ENCODE measurements around the gene FAM83C.
A peak's percentile ranks its signal among the peaks of the same experiment; 100 is the strongest.

The FAM83C gene

DNA sequence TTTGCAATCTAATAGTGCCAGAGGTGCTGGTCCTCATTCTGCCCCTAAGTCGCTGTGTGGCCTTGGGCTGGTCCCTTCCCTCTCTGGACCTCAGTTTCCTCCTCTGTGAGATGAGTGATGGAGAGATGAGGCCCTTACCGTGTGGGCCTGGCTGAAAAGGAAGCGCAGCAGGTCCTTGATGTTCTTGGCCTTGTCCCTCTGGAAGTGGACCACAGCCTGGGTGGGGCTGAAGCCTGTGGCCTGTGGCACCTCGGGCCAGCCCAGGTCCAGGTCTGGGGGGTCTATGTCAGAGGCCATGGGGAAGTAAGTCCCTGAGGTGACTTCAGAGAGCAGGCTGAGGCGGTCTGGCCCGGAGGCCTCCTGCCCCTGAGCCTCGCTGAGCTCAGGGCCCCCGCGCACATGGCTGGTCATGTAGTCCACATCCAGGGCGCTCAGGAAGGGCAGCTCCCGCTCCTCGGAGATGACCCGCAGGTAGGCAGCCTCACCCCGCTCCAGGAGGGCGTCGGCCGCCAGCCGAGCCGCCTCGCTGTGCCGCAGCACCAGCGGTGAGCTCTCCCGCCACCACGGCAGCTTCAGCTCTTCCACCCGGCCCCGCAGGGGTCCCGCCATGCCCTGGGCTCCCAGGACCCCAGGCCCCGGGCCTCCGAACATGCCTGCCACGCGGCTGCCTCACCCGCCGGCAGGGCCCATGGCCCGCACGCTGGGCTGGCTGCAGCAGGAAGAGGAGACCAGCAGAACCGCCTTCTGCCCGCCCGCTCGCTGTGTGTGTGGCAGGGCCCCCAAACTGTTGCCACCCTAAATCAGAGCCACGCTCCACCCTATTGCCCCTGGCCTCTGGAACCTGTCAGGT is at the start of gene FAM83C:
FAM83C (minus strand) TSS at position 772 of the 850 bp plus-strand sequence; CDS start at position 651, 121 bp downstream.
- no peak for DNase-seq

DNA sequence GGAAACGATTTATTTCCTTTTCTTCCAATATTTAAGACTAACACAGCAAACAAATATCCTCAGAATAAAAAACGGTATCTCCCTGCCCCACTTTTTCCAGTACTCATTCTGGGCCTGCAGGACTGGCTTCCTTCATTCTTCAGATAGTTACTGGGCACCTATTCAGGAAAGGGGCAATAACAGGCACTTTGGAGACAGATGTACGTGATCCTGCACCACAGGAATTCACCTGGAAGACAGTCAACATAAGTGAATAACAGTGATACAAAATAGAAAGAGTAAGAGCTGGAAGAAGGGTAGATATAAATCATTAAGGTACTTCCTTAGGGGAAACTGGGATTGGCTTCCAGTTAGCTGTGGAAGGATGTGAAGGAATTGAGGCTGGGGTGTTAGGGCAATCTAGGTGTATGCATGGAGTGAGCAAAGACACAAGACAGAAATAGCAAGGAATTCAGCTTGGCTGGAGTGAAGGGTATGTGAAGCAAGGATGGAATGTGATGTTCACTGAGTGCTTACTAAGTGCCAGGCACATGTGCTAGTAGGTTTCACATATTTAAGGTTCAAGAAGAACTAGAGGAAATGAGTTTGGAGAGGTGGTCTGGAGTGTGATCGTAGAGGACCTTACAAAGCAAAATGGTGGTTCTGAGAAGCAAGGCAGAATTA is 49.3 kb upstream of the FAM83C start:
- peak; percentile 40 for DNase-seq

DNA sequence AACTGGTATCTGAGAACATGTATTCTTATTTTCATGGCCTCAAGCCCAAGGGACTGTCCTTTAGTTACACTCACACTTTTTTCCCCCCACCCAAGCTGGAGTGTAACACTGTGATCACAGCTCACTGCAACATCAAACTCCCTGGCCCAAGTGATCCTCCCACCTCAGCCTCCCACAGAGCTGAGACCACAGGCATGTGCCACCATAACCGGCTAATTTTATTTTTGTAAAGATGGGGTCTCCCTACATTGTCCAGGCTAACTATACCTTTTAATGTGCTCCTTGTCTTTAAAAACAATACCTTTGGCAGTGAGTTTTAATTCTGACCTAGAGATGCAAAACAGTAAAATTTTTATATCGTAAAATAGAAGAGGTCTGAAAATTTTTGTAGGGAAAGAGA is 48.2 kb upstream of the FAM83C start:
- DNase-seq, result no peak

DNA sequence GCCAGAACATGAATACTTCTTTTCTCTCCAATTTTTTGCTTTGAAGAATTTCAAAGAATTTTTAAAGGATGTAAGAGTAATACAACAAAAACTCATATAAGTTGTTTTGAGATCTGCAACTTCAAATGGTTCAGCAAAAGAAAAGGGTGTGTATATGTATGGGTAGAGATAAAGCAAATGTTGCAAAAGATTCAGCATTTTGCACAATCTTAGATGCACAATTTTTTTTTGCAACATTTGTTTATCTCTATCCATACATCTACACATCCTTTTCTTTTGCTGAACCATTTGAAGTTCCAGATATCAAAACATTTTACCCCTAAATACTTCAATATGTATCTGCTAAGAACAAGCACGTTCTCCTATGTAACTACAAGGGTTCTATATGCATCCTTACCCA is 47.4 kb upstream of the FAM83C start:
- no peak for DNase-seq

DNA sequence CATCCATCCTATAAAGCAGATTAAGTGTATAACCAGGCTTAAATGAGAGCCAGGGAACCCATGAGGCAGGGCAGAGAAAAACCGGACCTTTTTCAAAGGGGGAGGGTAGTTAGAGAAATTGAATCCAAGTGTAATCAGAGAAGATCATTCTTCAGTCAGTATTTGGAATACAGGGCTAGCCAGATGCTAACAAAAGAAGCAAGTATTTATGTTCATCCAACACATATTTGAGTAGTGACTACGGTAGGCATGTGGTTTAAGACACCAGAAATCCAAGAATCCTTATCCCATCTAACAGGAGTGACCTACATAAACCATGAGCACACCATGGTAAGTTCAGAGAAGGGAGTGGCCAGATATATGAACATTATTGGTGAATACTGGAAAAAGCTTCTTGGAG is 46.8 kb upstream of the FAM83C start:
- DNase-seq, result peak; percentile 98

DNA sequence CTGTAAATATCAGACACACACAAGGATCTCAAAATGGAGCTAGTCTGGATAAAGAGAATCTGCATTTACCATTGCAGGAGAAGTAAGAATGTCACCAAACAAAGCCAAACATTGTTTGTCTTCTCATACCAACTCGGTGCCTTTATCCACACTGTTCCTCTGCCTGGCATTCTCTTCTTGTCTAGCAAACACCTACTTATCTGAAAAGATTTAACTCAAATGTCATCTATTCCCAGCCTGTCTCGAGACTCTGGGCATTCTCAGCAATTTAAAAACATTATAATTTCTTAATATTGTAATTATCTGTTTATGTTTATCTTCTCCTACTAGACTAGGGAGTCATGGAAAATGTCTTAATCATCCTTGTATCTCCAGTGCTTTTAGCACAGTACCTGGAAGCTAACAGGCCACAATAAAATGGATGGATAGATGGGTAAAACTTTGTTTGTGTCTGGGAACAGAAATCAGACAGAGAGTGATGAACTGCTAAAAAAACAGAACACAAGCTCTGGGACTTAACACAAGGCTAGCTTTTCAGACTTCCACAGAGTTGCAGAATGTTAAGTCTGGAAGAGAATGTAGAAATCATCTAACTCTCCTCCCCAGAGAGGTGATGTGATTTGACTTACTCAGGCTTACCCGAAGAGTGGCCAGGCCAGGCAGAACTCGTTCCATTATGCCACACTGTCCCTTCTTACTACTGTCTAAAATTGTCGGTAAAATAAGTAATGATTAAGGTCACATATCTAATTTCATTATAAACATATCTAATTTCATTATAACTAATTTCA is 42.3 kb upstream of the FAM83C start:
- DNase-seq, result no peak

DNA sequence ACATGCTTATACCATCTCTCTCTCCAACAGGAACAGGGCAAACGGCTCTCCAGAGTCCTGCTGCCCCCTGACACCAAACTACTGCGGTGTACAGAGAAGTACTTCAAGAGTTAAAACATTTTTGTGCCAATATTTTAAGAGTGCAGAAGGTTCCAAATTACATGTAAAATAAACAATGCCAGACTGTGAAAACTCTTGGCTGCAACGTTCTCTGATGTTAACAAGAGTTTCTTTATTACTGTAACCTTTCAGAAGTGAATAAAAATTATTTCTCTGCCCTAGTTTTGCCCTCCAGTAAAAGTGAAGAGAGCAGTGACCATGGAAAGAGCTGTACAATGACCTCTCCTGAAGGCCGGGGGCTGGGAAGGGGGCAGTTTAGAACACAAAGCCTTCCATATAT is 41.4 kb upstream of the FAM83C start:
- DNase-seq, result no peak

DNA sequence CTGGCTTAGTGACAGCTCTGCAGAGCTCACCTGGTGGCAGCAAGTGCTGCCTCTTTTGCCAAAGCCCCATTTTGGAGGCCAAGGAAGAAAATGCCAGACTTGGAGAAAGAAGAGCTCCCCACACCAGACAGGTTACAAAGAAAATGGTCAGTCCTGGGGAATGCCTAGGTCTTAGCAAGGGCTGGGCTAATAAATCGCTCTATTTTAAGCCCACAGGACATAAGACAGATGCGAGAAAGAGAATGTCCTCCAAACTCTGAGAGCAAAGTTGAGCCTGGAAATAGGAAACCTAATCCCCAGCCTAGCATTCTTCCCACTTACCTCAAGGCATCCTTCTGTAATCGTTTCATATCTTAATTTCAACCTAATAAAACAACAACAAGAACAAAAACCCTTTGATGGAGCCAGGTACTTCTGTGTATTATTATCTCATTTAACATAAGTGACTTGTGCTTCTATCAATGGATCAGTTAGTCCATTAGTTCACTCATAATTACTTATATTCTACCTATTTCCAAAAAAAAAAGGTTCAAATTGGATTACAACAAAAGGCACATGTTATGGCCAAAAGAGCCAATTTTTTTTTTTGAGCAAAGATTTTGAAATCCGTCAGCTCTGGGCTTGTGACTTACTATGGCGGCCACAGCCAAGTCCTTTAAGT is 40.4 kb upstream of the FAM83C start:
- no peak for DNase-seq

DNA sequence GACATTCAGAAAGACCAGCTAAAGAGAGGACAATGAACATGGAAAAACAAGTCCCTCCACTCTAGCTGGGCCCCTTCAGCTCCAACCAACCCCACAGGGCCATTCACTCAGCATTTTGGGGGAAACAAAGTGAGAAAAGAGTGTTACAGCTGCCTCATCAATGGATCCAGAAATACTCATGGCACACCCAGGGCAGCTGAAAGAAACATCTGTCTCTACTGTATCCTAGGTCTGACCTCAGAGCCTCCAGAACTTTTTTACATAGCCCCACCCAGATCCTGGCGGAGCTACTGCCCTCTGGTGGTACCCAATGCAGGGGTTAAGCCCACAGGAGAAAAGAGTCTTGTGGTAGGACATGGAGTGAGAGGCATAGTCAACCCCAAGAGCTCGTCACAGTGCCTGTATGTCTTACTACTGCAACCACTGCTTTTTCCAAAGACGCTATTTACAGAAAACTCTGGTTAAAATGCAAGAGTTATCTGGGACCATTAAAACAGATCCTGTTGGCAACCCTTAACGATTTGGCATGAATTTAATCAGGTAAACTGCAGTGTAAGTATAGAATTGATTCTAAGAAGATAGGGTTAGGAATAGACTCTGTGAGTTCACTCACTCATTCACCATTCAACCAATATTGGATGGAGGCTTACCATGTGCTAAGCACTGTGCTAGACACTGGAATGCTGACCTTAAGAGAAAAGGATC is 37.4 kb upstream of the FAM83C start:
- peak; percentile 63 for DNase-seq

DNA sequence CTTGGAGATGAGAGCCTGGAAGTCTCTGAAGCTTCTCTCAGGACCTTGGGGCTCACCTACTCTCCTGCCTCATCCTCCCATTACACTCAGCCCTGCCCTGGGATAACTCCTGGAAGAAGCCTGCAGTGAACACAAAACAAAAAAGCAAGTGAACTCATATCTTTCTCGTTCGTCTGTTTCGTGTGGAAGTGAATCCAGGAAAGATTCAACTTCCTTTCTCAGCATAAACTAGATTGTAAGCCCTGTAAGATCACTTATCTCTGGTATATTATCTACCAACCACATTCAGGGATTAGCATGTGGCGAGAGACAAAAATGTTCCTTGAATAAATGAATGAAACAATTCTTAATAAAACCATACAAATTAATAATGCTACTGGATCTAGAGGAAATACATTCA is 36.5 kb upstream of the FAM83C start:
- DNase-seq, result no peak

DNA sequence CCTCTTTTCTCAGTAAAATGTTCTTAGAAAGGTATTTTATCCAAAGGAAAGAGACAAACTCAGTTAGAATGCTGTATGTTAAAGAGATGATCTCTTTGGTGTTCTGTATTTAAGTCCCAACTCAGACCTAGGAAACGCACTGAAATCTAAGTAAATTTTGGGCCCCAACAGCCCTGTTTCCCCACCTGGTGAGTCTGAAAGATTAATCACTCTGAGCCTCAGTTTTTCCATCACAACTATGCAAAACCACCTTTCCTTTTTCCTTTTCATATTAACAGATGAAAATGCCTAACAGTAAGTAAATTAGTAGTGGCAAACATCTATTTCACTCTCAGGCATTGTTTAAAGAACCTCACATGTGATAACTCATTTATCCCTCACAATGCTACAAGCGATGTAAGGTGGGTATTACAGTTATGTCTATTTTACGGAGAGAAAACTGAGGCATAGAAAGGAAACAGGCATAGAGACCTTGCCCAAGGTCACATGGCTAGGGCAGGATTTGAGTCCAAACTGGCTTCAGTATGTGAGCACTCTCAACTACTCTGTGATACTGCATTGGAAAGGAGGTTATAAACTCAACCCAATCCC is 36.0 kb upstream of the FAM83C start:
- DNase-seq, result no peak

DNA sequence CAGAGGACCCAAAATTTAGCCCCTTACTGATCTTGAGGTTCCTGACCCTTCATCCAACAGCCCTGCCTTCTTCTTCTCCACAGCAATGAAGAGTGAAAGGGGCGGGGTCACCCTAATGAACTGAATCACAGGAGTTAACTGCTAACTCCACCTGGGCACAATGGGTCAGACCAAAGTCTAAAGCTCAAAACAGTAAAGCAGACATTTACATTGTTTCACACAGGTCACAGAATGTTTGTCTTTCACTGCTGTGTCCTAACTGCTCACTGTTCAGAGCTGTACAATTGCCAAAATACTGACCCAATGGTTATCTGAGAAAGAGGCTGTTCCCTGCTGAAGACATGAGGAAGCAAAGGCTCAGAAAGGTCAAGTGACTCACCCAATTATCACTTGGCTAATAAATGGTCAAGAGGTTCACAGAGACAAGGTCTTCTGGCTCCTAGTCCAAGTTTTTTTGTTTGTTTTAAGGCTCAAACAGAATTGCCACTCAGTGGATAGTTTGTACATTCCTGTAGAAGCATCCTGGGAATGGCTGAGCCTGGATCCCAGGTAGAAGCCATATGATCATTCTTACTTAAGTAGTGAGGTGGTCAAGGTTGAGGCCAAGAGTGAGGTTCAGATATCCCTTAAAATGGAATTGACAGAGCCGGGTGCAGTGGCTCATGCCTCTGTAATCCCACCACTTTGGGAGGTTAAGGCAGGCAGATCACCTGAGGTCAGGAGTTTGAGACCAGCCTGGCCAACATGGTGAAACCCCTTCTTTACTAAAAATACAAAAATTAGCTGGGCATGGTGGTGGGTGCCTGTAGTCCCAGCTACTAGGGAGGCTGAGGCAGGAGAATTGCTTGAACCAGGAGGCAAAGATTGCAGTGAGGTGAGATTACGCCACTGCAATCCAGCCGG is 35.1 kb upstream of the FAM83C start:
- no peak for DNase-seq

DNA sequence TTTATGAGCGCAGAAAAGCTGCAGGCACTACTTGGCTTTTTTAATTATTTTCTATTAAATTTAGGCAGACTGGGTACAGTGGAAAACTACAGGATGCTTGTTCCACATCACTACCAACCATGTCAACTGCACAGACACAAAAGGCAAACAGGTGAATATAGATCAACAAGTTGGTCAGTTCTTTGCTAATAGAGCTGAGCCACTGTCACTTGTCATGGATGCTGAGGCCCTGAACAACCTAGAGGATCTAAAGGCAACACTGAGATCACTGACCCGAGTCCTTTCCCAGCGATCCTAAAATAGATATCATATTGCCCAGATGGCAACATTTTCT is 34.5 kb upstream of the FAM83C start:
- DNase-seq, result no peak

DNA sequence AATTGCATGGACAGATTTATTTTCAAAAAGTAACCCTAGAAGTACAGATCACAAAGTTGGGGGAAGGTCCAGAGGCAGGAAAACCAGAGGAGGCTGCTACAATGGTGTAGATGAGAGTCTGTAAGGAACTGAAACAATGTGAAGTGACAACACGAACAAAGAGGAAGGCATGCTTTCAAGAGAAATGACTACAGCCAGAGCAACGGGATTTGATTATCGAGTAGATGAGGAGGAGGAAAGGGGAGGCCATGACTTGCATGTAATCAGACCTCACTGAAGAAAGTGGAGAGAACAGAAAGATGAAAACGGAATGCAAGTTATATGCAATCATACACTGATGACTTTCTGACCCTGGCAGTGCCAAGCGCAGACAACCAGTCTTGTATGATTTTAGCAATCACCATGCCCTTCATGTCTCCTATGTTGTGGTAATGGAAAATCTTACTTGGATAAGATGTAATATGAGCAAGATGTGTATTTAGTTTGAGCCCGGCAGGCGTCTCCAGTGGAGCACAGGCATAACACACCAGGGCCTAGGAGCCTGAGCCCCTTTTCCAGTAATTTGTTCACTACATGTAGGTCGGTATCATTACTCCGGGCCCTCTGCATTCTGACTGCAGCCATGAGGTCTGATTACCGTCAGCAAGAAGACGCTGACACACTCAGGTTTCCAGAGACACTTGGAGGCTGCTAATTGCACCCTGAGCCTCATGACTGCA is 34.0 kb upstream of the FAM83C start:
- peak; percentile 49 for DNase-seq

DNA sequence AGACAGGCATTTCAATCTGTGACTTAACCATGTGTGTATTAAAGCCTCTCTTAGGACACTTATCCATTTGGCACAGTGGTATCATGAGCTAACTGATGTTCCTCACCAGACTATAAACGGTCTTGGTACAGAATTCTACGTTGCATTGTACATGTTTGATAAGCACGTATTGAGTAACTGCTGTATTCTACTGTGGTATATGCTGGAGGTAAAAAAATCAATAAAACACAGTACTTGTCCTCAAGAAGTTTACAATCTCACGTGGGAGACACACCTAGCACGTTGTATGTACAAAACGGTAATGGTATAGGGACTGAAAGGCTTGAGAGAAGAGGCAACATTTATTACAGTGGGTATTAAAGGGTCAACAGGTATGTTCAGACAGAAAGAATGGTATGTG is 33.2 kb upstream of the FAM83C start:
- no peak for DNase-seq

DNA sequence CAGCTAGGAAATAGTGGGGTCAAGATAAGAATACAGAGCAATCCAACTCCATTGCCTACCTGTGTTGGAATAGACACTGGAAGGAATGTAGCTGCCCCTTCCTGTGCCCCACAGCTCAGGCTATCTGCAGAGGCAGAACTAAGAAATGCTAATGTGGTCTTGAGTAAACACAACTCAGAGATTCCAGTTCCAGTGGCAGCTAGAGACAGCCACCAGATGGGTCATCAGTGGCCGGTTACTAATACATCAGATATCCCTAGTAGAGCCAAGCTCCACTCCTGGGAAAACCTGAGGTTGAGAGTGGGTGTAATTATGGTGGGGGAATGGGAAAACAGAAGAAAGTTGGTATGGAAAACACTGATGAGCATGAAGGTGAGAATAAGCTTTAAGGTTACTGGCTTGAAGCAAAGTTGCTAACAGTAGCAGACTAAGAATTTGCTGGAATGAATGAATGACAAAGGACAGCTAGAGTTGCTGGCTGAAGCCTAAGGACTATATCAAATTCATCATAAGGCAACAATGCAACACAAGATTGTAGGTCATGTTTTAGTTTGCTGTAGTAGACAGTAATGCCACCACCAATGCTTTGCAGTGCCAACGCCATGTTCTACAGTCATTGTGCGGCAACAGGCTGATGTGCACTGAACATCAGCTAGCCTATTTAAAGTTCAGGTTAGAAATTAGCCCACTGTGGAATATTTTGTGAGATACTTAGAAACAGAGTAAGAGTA is 28.3 kb upstream of the FAM83C start:
- peak; percentile 96 for DNase-seq

DNA sequence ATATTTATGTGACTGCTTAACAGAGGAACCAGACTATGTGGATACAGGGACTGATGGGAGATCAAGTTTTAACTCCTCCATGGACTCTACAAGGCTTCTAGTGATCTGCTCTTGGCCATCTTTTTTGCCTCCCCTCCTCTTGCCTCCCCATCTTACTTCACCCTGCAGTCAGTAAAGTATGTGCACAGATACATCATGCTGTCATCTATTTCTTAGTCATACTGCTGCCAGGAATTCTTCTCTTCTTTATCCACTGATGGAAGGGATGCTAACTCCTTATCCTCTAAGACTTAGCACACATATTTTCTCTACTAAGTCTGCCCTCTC is 27.6 kb upstream of the FAM83C start:
- DNase-seq, result peak; percentile 91

DNA sequence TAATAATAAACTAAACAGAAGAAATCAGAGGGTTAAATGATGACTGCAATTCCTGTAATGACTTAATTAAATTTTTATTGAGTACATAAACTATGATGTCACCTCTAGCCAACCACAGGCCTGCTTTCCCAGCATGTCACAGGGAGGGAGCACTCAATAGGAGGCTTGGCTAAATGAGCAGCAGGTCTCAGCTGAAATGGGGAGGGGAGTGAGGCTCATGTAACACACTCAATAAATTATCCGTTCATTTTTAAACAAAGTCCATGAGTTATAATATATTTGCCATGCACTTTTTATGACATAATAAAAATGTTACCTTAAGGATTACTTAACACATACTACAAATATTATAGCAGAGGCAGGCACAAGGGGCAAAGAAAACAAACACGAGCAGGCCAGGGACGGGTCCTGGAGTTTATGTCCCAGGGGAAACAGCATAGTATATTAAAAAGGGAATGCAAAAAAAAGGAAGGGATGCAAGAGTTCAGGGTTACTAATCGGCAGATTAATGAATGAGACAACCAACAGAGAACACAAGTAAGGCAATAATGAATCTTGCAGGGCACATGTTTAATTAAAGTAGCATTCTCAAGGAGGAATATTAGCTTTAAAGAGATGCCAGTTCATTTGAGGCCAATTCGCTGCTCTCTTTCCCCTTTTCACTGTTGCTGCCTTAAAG is 27.1 kb upstream of the FAM83C start:
- DNase-seq, result peak; percentile 85

DNA sequence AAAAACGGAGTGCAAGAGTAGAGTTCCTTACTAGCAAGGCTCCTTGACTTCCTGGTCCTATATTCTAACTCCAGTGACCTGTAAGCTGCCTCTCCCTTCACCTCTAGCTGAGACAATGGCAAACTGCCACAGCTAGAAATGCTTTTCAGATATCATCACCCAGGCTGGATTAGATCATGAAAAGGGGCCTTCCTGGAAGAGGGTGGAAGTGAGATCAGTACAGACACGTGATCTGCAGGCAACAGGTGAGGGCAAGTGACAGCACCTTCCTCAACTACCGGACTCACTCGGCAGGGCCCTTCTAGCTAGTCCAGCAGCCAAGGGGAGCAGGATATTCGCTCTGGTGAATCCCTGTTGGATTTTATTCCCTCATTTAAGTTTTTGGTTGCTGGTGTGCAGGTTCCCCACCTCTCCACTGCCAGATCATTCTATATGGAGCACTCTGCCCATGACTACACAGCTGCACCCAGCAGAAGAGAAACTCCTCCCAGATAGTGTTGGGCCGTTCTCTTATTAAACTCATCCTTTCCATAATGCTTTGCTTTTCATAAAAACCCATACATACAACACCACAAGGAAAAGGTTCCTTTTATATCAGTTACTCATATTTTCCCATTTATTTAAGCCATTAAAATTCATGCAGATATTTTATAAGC is 26.4 kb upstream of the FAM83C start:
- DNase-seq, result peak; percentile 91

All from fibroblast of skin of right biceps (primary cell).